Measurements from ENCODE around the gene GLIS1.

GLIS1 gene

GRCh38 chr1:53468374-53468773, 270.6 kb downstream of the GLIS1 start:
- DNase-seq (ENCODE audit: low spot score) = no peak
- no peak for TF ChIP-seq CTCF (IDR thresholded peaks at IDR 0.05; ENCODE audit: extremely low read depth, missing control alignments)

DNA sequence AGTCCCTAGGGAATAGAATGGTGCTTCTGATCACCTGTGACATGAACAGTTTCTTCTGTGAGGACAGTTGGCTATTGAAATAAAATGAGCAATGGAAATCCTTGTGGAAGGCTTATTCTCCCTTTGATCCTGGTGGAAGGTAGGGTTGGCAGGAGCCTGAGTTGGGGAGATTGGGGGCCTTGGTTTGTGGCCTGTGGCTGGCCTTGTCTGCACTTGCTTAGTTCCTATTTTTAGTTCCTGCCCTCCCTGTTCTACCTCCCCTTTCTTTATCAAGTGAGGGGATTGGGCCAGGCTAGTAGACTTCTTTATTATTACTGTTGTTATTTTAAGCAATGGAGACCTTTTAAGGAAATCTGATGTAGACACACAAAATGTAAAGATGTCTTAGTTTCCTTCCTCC, 271.6 kb downstream of the GLIS1 start:
- no peak for TF ChIP-seq CTCF (IDR thresholded peaks at IDR 0.05; ENCODE audit: extremely low read depth, missing control alignments)
- DNase-seq (ENCODE audit: low spot score) = no peak

DNA sequence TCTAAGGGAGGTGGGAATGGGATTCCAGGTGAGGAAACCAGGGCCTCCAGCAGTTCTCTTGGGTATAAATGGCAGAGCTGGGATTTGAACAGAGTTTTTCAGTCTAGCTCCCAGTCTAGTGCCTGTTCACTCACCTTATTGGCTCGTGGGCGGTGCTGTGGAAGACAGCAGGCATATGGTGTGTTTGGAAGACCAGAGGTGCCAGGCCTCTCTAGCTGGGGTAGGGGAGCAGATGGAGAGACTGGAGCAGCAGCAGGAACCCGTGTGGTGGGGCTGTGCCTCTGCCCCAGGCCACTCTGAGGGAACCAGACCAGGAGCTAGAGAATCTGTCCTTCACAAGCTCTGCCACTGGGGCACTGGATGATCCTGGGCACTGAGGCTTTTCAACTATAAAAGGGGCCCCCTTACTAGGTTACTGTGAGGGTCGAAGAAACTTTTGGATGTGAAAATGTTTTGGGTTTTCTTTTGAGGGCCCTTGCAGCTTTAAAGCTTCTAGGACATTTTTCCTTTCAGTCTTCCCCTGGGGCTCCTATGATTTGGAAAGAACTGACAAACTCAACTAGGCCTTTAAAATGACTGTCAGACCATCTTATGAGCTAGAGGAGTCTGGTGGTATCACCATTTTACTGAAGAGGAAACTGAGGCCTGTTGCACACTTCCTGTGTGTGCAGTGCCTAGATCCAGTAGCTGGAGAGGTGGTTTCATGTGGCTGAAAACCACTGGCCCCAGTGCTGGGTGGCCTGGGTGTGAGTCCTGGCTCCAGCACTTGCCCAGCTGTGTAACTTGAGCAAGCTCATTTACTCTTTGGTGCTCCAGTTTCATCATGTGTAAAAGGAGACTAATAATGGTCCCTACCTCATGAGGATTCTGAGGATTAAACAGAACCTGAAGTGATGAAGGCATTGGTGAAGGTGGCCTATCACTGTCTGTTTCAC, 273.7 kb downstream of the GLIS1 start:
- TF ChIP-seq CTCF (IDR thresholded peaks at IDR 0.05; ENCODE audit: extremely low read depth, missing control alignments) = no peak
- no peak for DNase-seq (ENCODE audit: low spot score)

- TF ChIP-seq CTCF (IDR thresholded peaks at IDR 0.05; ENCODE audit: extremely low read depth, missing control alignments) = no peak
- DNase-seq (ENCODE audit: low spot score) = no peak
Measured at GRCh38 chr1:53463961-53464899, 274.7 kb downstream of the GLIS1 start.

- no peak for TF ChIP-seq CTCF (IDR thresholded peaks at IDR 0.05; ENCODE audit: extremely low read depth, missing control alignments)
- DNase-seq (ENCODE audit: low spot score) = no peak
Measured at GRCh38 chr1:53462769-53463501, 276.0 kb downstream of the GLIS1 start.

DNA sequence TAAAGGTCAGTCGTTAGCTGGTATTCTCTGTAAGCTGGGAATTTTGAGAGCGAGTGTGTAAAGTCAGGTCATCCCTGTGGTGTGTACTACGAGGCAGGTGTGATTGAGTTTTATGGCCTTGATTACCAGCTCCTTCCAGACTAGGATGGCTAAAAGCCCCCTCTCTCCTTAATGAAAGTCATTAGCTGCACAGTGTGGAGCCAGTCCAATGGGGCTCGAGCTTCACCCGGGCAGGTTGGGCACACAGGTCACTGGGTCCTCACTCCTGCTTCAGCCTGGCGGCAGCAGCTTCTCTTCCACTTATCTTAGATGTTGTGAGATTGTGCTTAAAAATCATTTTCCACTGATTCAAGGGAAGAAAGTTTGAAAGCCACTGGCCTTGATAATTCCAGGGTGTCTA, 276.8 kb downstream of the GLIS1 start:
- no peak for TF ChIP-seq CTCF (IDR thresholded peaks at IDR 0.05; ENCODE audit: extremely low read depth, missing control alignments)
- no peak for DNase-seq (ENCODE audit: low spot score)

Data from GM20000 (cell line).